Stomach (tissue), 9 donors: ENCODE data around the gene PLCB4. TPM values are rescaled to one million over a fixed set of nuclear protein-coding genes. Genes with fewer than 3 reads are reported as not detected.

Source experiments
- DNase-seq, 2 donors: peaks; one replicate each; pipeline versions ENCODE4 v3.0.0 to v3.0.0-alpha.2; 2013 to 2019
- H3K27ac ChIP-seq, 5 donors: fragments of 200-600 bp in 4 of 5; sonication (generic) in 4 of 5; one replicate each; pipeline ENCODE4 v1.5.1; 2013 to 2019; ENCODE audit warnings: mild to moderate bottlenecking in 1 of 5, moderate library complexity in 1 of 5
- H3K27me3 ChIP-seq, 3 donors: fragments of 200-600 bp; sonication (generic); one replicate each; pipeline ENCODE4 v1.5.1; 2017 to 2019; ENCODE audit warnings: mixed run types in 1 of 3
- H3K36me3 ChIP-seq, 4 donors: fragments of 200-600 bp; sonication (generic); 1 replicate in 3 of 4; 2 replicates in 1 of 4; pipeline ENCODE4 v1.5.1; 2016 to 2019
- H3K4me1 ChIP-seq, 4 donors: fragments of 200-600 bp; sonication (generic); one replicate each; pipeline ENCODE4 v1.5.1; 2016 to 2019
- H3K4me3 ChIP-seq, 4 donors: fragments of 200-600 bp; sonication (generic) in 3 of 4; one replicate each; pipeline ENCODE4 v1.5.1; 2016 to 2019; ENCODE audit warnings: mild to moderate bottlenecking in 1 of 4
- H3K9me3 ChIP-seq, 4 donors: fragments of 200-600 bp; sonication (generic); one replicate each; pipeline ENCODE4 v1.5.1; 2016 to 2019
- CTCF ChIP-seq, 7 experiments: fragments of 450-650 bp in 4 of 7; fragments of 200-600 bp in 3 of 7; sonication (generic) in 3 of 7; IDR thresholded peaks; one replicate each; pipeline ENCODE4 v1.5.1; 2016 to 2019; ENCODE audit warnings: antibody characterized with exemption in 7 of 7, control low read depth in 2 of 7, mild to moderate bottlenecking in 1 of 7
- EP300 ChIP-seq: sonication (generic); formaldehyde crosslinking; IDR thresholded peaks from one replicate; pipeline ENCODE4 v1.6.1; 2017; ENCODE audit warnings: antibody characterized with exemption
- POLR2A ChIP-seq, 4 donors: fragments of 450-650 bp; IDR thresholded peaks; one replicate each; pipeline ENCODE4 v1.6.1; 2016; ENCODE audit warnings: antibody characterized with exemption in 4 of 4, control low read depth in 2 of 4, mild to moderate bottlenecking in 1 of 4, moderate library complexity in 1 of 4
- POLR2AphosphoS5 ChIP-seq, 3 donors: sonication (generic); formaldehyde crosslinking; IDR thresholded peaks; one replicate each; pipeline ENCODE4 v1.6.1; 2016; ENCODE audit warnings: antibody characterized with exemption in 3 of 3
- WGBS, 5 donors: extraction: QIAGEN DNeasy Blood & Tissue Kit in 3 of 5; methylation state at CpG; one replicate each; pipeline versions ENCODE4 v1.1.5 to v1.1.7; 2013 to 2018; 5-methylcytosine and 5-hydroxymethylcytosine counted together
- intact Hi-C: fragments of 100-400 bp; cut with DNase I; formaldehyde crosslinking; loops from one replicate; pipeline ENCODE4 v1.15.1; 2023; ENCODE audit warnings: low total_unique reads
- polyA plus RNA-seq, 3 donors: library from polyadenylated mRNA; stranded (reverse); fragments of 200-250 nt; gene quantifications; one replicate each; pipeline ENCODE4 v1.2.3, GENCODE V29; 2013
- total RNA-seq, 5 donors: library from RNA; depleted of rRNA; stranded (reverse); fragments of >200 nt; gene quantifications; one replicate each; pipeline versions ENCODE4 v1.1.0 to v1.2.3, GENCODE V29; 2014 to 2016
- donor health status: healthy with polysubstance abuse.
- donor health status: Bipolar disorder and iron deficiency.
- donor health status: healthy.

Gene PLCB4
- total and polyA plus RNA-seq, 8 donors, result 5.3 to 29.4 (median 22.3) TPM

- WGBS, 5 donors, result 76 to 86% (median 78%) methylated on average over 2 of the region's 2 CpGs
- intact Hi-C loops, result no loop called here
Observed at GRCh38 chr20:9172851-9173250, 104.0 kb downstream of the PLCB4 start.

GRCh38 chr20:9177278-9177677, 108.4 kb downstream of the PLCB4 start:
- Histone ChIP-seq H3K36me3 (no peaks in the 10 kb centered on the region), H3K27me3 (no peaks in the 10 kb centered on the region), H3K4me3 (no peak overlapping the region), H3K4me1 (peaks cover 0 to 7% (median 0%) of the 10 kb centered on the region in 4 donors), H3K9me3 (no peaks in the 10 kb centered on the region), H3K27ac (no peak overlapping the region)
- DNase-seq, result no peak
- intact Hi-C loops, result no loop called here
- TF ChIP-seq POLR2A (IDR thresholded peaks at IDR 0.05), result no peak
- WGBS, 5 donors, result 77 to 85% (median 81%) methylated on average over 4 of the region's 4 CpGs

More at GRCh38 chr20:9172851-9173250, 104.0 kb downstream of the PLCB4 start:
- no peaks in the 10 kb centered on the region for H3K4me1 ChIP-seq
- TF ChIP-seq EP300 (no peak), POLR2AphosphoS5 (IDR thresholded peaks at IDR 0.05) (no peak), POLR2A (IDR thresholded peaks at IDR 0.05) (no peak), CTCF (IDR thresholded peaks at IDR 0.05) (peak in 1 of 7 experiments; percentile 18)
- DNase-seq, result peak in 1 of 2 donors; percentile 42
- no peaks in the 10 kb centered on the region for H3K27me3 ChIP-seq
- no peak overlapping the region for H3K4me3 ChIP-seq
- no peak overlapping the region for H3K27ac ChIP-seq
- H3K36me3 ChIP-seq, result no peaks in the 10 kb centered on the region
- no peaks in the 10 kb centered on the region for H3K9me3 ChIP-seq

- H3K27me3 ChIP-seq, result no peaks in the 10 kb centered on the region
- TF ChIP-seq EP300 (no peak), CTCF (IDR thresholded peaks at IDR 0.05) (no peak), POLR2A (IDR thresholded peaks at IDR 0.05) (no peak), POLR2AphosphoS5 (IDR thresholded peaks at IDR 0.05) (no peak)
- DNase-seq, result no peak
- H3K36me3 ChIP-seq, result no peaks in the 10 kb centered on the region
- H3K9me3 ChIP-seq, result no peaks in the 10 kb centered on the region
- whole genome bisulfite sequencing, 5 donors, result 55 to 70% (median 64%) methylated on average over 1 of the region's 1 CpG
- peaks cover 0 to 7% (median 0%) of the 10 kb centered on the region in 4 donors for H3K4me1 ChIP-seq
- H3K27ac ChIP-seq, result no peak overlapping the region
- H3K4me3 ChIP-seq, result no peak overlapping the region
- intact Hi-C loops, result no loop called here
Observed at GRCh38 chr20:9179193-9179802, 110.4 kb downstream of the PLCB4 start.

GRCh38 chr20:9179867-9180266, 111.0 kb downstream of the PLCB4 start:
- Histone ChIP-seq H3K27me3 (no peaks in the 10 kb centered on the region), H3K4me1 (peaks cover 0 to 7% (median 0%) of the 10 kb centered on the region in 4 donors), H3K36me3 (no peaks in the 10 kb centered on the region), H3K27ac (no peak overlapping the region), H3K9me3 (no peaks in the 10 kb centered on the region), H3K4me3 (no peak overlapping the region)
- TF ChIP-seq POLR2A (IDR thresholded peaks at IDR 0.05) (no peak), POLR2AphosphoS5 (IDR thresholded peaks at IDR 0.05) (no peak), EP300 (no peak), CTCF (IDR thresholded peaks at IDR 0.05) (no peak)
- intact Hi-C loops, result no loop called here
- DNase-seq, result no peak

- H3K36me3 ChIP-seq, result no peaks in the 10 kb centered on the region
- H3K4me1 ChIP-seq, result peaks cover 0 to 12% (median 0%) of the 10 kb centered on the region in 4 donors
- H3K9me3 ChIP-seq, result no peaks in the 10 kb centered on the region
- WGBS, 5 donors, result 79 to 100% (median 84%) methylated on average over 1 of the region's 1 CpG
- no peak overlapping the region for H3K4me3 ChIP-seq
- intact Hi-C loops, result no loop called here
- DNase-seq, result no peak
- H3K27ac ChIP-seq, result no peak overlapping the region
- no peak for TF ChIP-seq CTCF (IDR thresholded peaks at IDR 0.05)
- H3K27me3 ChIP-seq, result no peaks in the 10 kb centered on the region
Observed at GRCh38 chr20:9180481-9181257, 111.8 kb downstream of the PLCB4 start.
